H1 (cell line): ENCODE data around the gene COMP. TPM values are rescaled to one million over a fixed set of nuclear protein-coding genes. Genes with fewer than 3 reads are reported as not detected.

Source experiments
- CTCF ChIA-PET: fragments of 300-600 bp; sonication (Branson Sonifier 250); formaldehyde crosslinking; loops from one replicate; lab custom pipeline; 2021; ENCODE audit not compliant: partially characterized antibody; lab: Charles Lee
- POLR2A ChIA-PET: fragments of 300-600 bp; sonication (Branson Sonifier 250); formaldehyde crosslinking; loops from one replicate; lab custom pipeline; 2021; ENCODE audit warnings: inconsistent platforms; ENCODE audit not compliant: partially characterized antibody; lab: Charles Lee
- DNase-seq, 2 experiments: peaks; one replicate each; pipeline versions ENCODE4 v3.0.0 to v3.0.0-alpha.2; 2010 to 2022; ENCODE audit warnings: low spot score in 2 of 2, low read depth in 1 of 2, mixed read lengths in 1 of 2
- FAIRE-seq: peaks from 2 replicates; lab custom pipeline; 2011; peaks lifted over from hg19 to GRCh38; lab: Jason Lieb, UNC
- H2AFZ ChIP-seq: 2 replicates; pipeline ENCODE4 v1.8.1; 2012; ENCODE audit warnings: low read length, inconsistent platforms
- H2AK5ac ChIP-seq: 2 replicates; pipeline ENCODE4 v1.6.1; 2013; ENCODE audit warnings: low read depth, low read length
- H2BK120ac ChIP-seq: replicated peaks from 2 replicates; pipeline ENCODE3; 2013; ENCODE audit warnings: low read depth, low read length, inconsistent platforms
- H2BK12ac ChIP-seq: 2 replicates; pipeline ENCODE4 v1.6.1; 2013; ENCODE audit warnings: low read depth, low read length
- H2BK15ac ChIP-seq: 2 replicates; pipeline ENCODE4 v1.6.1; 2013; ENCODE audit warnings: low read length
- H2BK20ac ChIP-seq: 2 replicates; pipeline ENCODE4 v1.6.1; 2013; ENCODE audit warnings: low read length
- H2BK5ac ChIP-seq: 2 replicates; pipeline ENCODE4 v1.6.1; 2013; ENCODE audit warnings: low read depth, low read length
- H3K14ac ChIP-seq: 2 replicates; pipeline ENCODE4 v1.6.1; 2013; ENCODE audit warnings: inconsistent platforms; ENCODE audit not compliant: insufficient read length
- H3K18ac ChIP-seq: 2 replicates; pipeline ENCODE4 v1.6.1; 2013; ENCODE audit warnings: low read length; ENCODE audit errors: extremely low read depth
- H3K23ac ChIP-seq: 2 replicates; pipeline ENCODE4 v1.6.1; 2013; ENCODE audit warnings: inconsistent platforms; ENCODE audit not compliant: insufficient read length
- H3K23me2 ChIP-seq: 2 replicates; pipeline ENCODE4 v1.6.1; 2013; ENCODE audit warnings: low read depth, low read length
- H3K27ac ChIP-seq: 2 replicates; pipeline ENCODE4 v1.6.1; 2011; ENCODE audit warnings: low read depth, low read length, inconsistent platforms
- H3K27me3 ChIP-seq, 4 experiments: replicated peaks in 1 of 4; 1 replicate in 1 of 4; 2 replicates in 3 of 4; pipeline versions ENCODE4 v1.6.1 to v1.8.1; 2011 to 2013; ENCODE audit warnings: low read length in 3 of 4, mild to moderate bottlenecking in 3 of 4, inconsistent platforms in 2 of 4, mixed read lengths in 2 of 4, moderate library complexity in 1 of 4; ENCODE audit not compliant: control insufficient read depth in 3 of 4, insufficient read depth in 3 of 4; ENCODE audit errors: extremely low read depth in 1 of 4
- H3K36me3 ChIP-seq, 4 experiments: 2 replicates each; pipeline versions ENCODE4 v1.6.1 to v1.8.1; 2011 to 2013; ENCODE audit warnings: mild to moderate bottlenecking in 4 of 4, low read length in 3 of 4, moderate library complexity in 2 of 4, control low read depth in 1 of 4, inconsistent platforms in 1 of 4; ENCODE audit not compliant: insufficient read depth in 4 of 4, control insufficient read depth in 2 of 4
- H3K4ac ChIP-seq: replicated peaks from 2 replicates; pipeline ENCODE3; 2013; ENCODE audit warnings: low read length, low read depth, mixed read lengths, inconsistent platforms; ENCODE audit not compliant: insufficient read length
- H3K4me1 ChIP-seq, 4 experiments: replicated peaks in 1 of 4; 1 replicate in 1 of 4; 2 replicates in 3 of 4; pipeline versions ENCODE4 v1.6.1 to v1.8.1; 2011 to 2013; ENCODE audit warnings: low read length in 3 of 4, inconsistent platforms in 2 of 4, mixed read lengths in 1 of 4; ENCODE audit not compliant: insufficient read depth in 4 of 4, control insufficient read depth in 3 of 4
- H3K4me2 ChIP-seq, 2 experiments: 2 replicates each; pipeline versions ENCODE4 v1.6.1 to v1.8.1; 2011 to 2013; ENCODE audit warnings: low read depth in 2 of 2, low read length in 2 of 2, control low read depth in 1 of 2, inconsistent platforms in 1 of 2, mild to moderate bottlenecking in 1 of 2; ENCODE audit not compliant: insufficient read depth in 1 of 2
- H3K4me3 ChIP-seq, 4 experiments: fragments of 200-600, 300-600 bp in 1 of 4; sonication (generic), shearing (Covaris generic), sonication (Bioruptor Twin) in 1 of 4; 2 replicates each; pipeline versions ENCODE4 v1.5.1 to v1.8.1; 2011 to 2016; ENCODE audit warnings: low read length in 4 of 4, low read depth in 3 of 4, control low read depth in 2 of 4, inconsistent platforms in 2 of 4, mild to moderate bottlenecking in 2 of 4, mixed read lengths in 1 of 4, moderate library complexity in 1 of 4; ENCODE audit not compliant: insufficient read depth in 2 of 4; ENCODE audit errors: extremely low read depth in 1 of 4
- H3K56ac ChIP-seq: replicated peaks from 2 replicates; pipeline ENCODE3; 2013; ENCODE audit warnings: low read depth, mild to moderate bottlenecking, mixed read lengths, low read length, inconsistent platforms; ENCODE audit not compliant: insufficient read length
- H3K79me1 ChIP-seq: 2 replicates; pipeline ENCODE4 v1.6.1; 2013; ENCODE audit warnings: low read depth, low read length, control low read depth
- H3K79me2 ChIP-seq, 2 experiments: 2 replicates each; pipeline versions ENCODE4 v1.6.1 to v1.8.1; 2012 to 2013; ENCODE audit warnings: low read length in 2 of 2, mild to moderate bottlenecking in 2 of 2, inconsistent platforms in 1 of 2; ENCODE audit not compliant: insufficient read depth in 2 of 2, control insufficient read depth in 1 of 2
- H3K9ac ChIP-seq, 4 experiments: replicated peaks in 1 of 4; 1 replicate in 1 of 4; 2 replicates in 3 of 4; pipeline versions ENCODE4 v1.6.1 to v1.8.1; 2011 to 2013; ENCODE audit warnings: low read depth in 3 of 4, low read length in 3 of 4, control low read depth in 2 of 4, mild to moderate bottlenecking in 2 of 4, moderate library complexity in 2 of 4, inconsistent platforms in 1 of 4; ENCODE audit errors: extremely low read depth in 1 of 4
- H3K9me3 ChIP-seq, 2 experiments: 2 replicates each; pipeline versions ENCODE4 v1.6.1 to v1.8.1; 2012 to 2013; ENCODE audit warnings: mild to moderate bottlenecking in 2 of 2, moderate library complexity in 2 of 2, control low read depth in 1 of 2, inconsistent platforms in 1 of 2, low read depth in 1 of 2, low read length in 1 of 2, mixed read lengths in 1 of 2; ENCODE audit not compliant: insufficient read depth in 2 of 2
- H4K20me1 ChIP-seq, 2 experiments: replicated peaks in 1 of 2; 2 replicates each; pipeline versions ENCODE3 to v1.8.1; 2011 to 2013; ENCODE audit warnings: inconsistent platforms in 2 of 2, low read length in 2 of 2, mild to moderate bottlenecking in 1 of 2; ENCODE audit not compliant: insufficient read depth in 2 of 2, control insufficient read depth in 1 of 2
- H4K5ac ChIP-seq: 2 replicates; pipeline ENCODE4 v1.6.1; 2013; ENCODE audit warnings: low read length, low read depth, mixed read lengths, inconsistent platforms; ENCODE audit not compliant: insufficient read length
- H4K8ac ChIP-seq: 2 replicates; pipeline ENCODE4 v1.8.0; 2013; ENCODE audit warnings: mild to moderate bottlenecking, moderate library complexity, low read length, inconsistent platforms; ENCODE audit not compliant: insufficient read depth; ENCODE audit errors: extremely low read depth
- H4K91ac ChIP-seq: replicated peaks from 2 replicates; pipeline ENCODE3; 2013; ENCODE audit warnings: low read length, mixed read lengths, inconsistent platforms; ENCODE audit not compliant: insufficient read length
- CTCF ChIP-seq, 3 experiments: IDR thresholded peaks; 1 replicate in 2 of 3; 2 replicates in 1 of 3; pipeline versions ENCODE4 v1.5.1 to v1.6.1; 2011; ENCODE audit warnings: low read length in 3 of 3, mild to moderate bottlenecking in 3 of 3, inconsistent platforms in 2 of 3, low read depth in 1 of 3, moderate library complexity in 1 of 3; ENCODE audit not compliant: insufficient read depth in 1 of 3; ENCODE audit errors: control extremely low read depth in 1 of 3
- EP300 ChIP-seq, 2 experiments: IDR thresholded peaks; 1 replicate in 1 of 2; 2 replicates in 1 of 2; pipeline ENCODE4 v1.6.1; 2011 to 2012; ENCODE audit warnings: low read depth in 2 of 2, low read length in 2 of 2, mild to moderate bottlenecking in 2 of 2, borderline replicate concordance in 1 of 2, inconsistent platforms in 1 of 2, moderate library complexity in 1 of 2
- KDM5A ChIP-seq: fragments of 200-600 bp; IDR thresholded peaks from 2 replicates; pipeline ENCODE4 v1.7.1; 2012; ENCODE audit warnings: mild to moderate bottlenecking, low read length, inconsistent platforms, mixed read lengths
- RBBP5 ChIP-seq: IDR thresholded peaks from 2 replicates; pipeline ENCODE4 v1.7.1; 2012; ENCODE audit warnings: low read depth, mild to moderate bottlenecking, inconsistent platforms, low read length, moderate library complexity, borderline replicate concordance
- WGBS, 2 experiments: shearing (Covaris generic) in 1 of 2; methylation state at CpG; one replicate each; pipeline versions ENCODE4 v1.1.6 to v1.1.7; 2013 to 2015; ENCODE audit warnings: low lambda C conversion rate in 2 of 2, mixed read lengths in 2 of 2, inconsistent platforms in 1 of 2, low coverage in 1 of 2, missing lambda C conversion rate in 1 of 2; ENCODE audit not compliant: insufficient replicate concordance in 2 of 2, insufficient coverage in 1 of 2, insufficient read length in 1 of 2; ENCODE audit errors: extremely low coverage in 1 of 2, missing lambda C conversion rate in 1 of 2; 5-methylcytosine and 5-hydroxymethylcytosine counted together
- polyA plus RNA-seq, 7 experiments: library from polyadenylated mRNA; depleted of rRNA in 3 of 7; stranded (reverse) in 5 of 7; unstranded in 2 of 7; fragments of >200 nt in 5 of 7; fragments of 200-250 nt in 2 of 7; gene quantifications; 1 replicate in 5 of 7; 2 replicates in 1 of 7; 4 replicates in 1 of 7; pipeline versions ENCODE4 v1.2.1 to v1.2.3, GENCODE V29; 2011 to 2013; ENCODE audit warnings: missing spikeins in 2 of 7, mixed read lengths in 2 of 7
- total RNA-seq: library from RNA; stranded (reverse); fragmentation: NEBNext Ultra II Directional; extraction: Animal tissue kit (Norgen Biotek cat#: 25700); gene quantifications from 2 replicates; pipeline ENCODE4 v1.2.1, GENCODE V29; 2021

The COMP gene
- total and polyA plus RNA-seq, 2 of the 8 experiments (the other 6 are each of a cell fraction or from before 2014, with no cell fraction given) = 0.17 TPM

GRCh38 chr19:18768046-18768771 lies 22.9 kb downstream of the COMP start:
- Histone ChIP-seq H3K4ac (no peak overlapping the region), H2AK5ac (no peak overlapping the region), H2BK20ac (no peak overlapping the region), H3K79me2 (no peaks in the 10 kb centered on the region), H3K4me3 (no peak overlapping the region), H3K9me3 (no peaks in the 10 kb centered on the region), H4K5ac (no peak overlapping the region), H3K4me1 (peaks cover 0 to 7% (median 3%) of the 10 kb centered on the region in 4 experiments; a peak in 2 of 7 replicates), H3K4me2 (no peak overlapping the region), H2BK5ac (no peak overlapping the region), H3K27ac (no peak overlapping the region), H3K23ac (no peak overlapping the region), H3K9ac (no peak overlapping the region), H2BK120ac (no peak overlapping the region), H3K56ac (no peak overlapping the region), H4K20me1 (peaks cover 5 to 29% of the 10 kb centered on the region in 2 experiments), H3K23me2 (no peaks in the 10 kb centered on the region; the same call in 1 of the 2 replicates), H2BK12ac (no peak overlapping the region), H3K14ac (no peak overlapping the region), H2BK15ac (no peak overlapping the region), H4K8ac (no peak overlapping the region; the same call in 1 of the 2 replicates), H2AFZ (no peak overlapping the region), H3K36me3 (no peaks in the 10 kb centered on the region), H3K27me3 (peaks cover 7 to 60% (median 47%) of the 10 kb centered on the region in 4 experiments), H3K79me1 (no peaks in the 10 kb centered on the region), H3K18ac (no peak overlapping the region), H4K91ac (no peak overlapping the region)
- TF ChIP-seq KDM5A (no peak), CTCF (IDR thresholded peaks at IDR 0.05; ENCODE audit: control extremely low read depth in 1 of 3, insufficient read depth in 1 of 3, low read depth in 1 of 3, low read length in 3 of 3) (peak in 1 of 3 experiments; percentile 55; a peak in 1 of 4 replicates), EP300 (IDR thresholded peaks at IDR 0.05; ENCODE audit: borderline replicate concordance in 1 of 2, low read depth in 2 of 2, low read length in 2 of 2) (no peak), RBBP5 (no peak)
- 80% methylated on average over 4 of the region's 30 CpGs; no CpG with 5 or more reads in 1 of the 2 experiments for WGBS, 2 experiments
- FAIRE-seq (no peak), DNase-seq (no peak)
- ChIA-PET POLR2A (interaction anchor here (1.0 kb wide), 2 partner anchors 13 to 70 kb away, joined by 3 read pairs; no protein-coding TSS in a partner anchor), CTCF (interaction anchor here (0.6 to 4.9 kb wide), 14 partner anchors 9 to 317 kb away, joined by 3 to 26 read pairs (median 3); no protein-coding TSS in a partner anchor)
